Right cardiac atrium (tissue), 5 donors: Measurements from ENCODE around the gene TRIM6. TPM values are rescaled to one million over a fixed set of nuclear protein-coding genes. Genes with fewer than 3 reads are reported as not detected.
"Not testable (repeated sequence)": the region's sequence is repeated elsewhere in the genome, so short reads cannot be mapped to it uniquely, and the experiment has no call there.

Experiments
- ATAC-seq, 2 donors: fragments of 200-7000 bp; cut with Tn5 transposase; one replicate each; pipeline versions ENCODE4 v1.8.0 to v1.9.1; 2020; ENCODE audit warnings: moderate library complexity in 2 of 2, mild to moderate bottlenecking in 1 of 2
- DNase-seq, 3 donors: peaks; one replicate each; pipeline ENCODE4 v3.0.0-alpha.2; 2020
- H3K27ac ChIP-seq: one replicate; pipeline ENCODE4 v1.5.1; 2013; ENCODE audit warnings: mild to moderate bottlenecking, low read length, control low read depth, moderate library complexity
- H3K27me3 ChIP-seq: one replicate; pipeline ENCODE4 v1.6.1; 2013; ENCODE audit not compliant: control insufficient read depth, insufficient read depth
- H3K4me1 ChIP-seq: one replicate; pipeline ENCODE4 v1.6.1; 2013; ENCODE audit warnings: low read length; ENCODE audit not compliant: control insufficient read depth, insufficient read depth
- H3K4me3 ChIP-seq: one replicate; pipeline ENCODE4 v1.5.1; 2013; ENCODE audit warnings: low read length, control low read depth
- H3K9me3 ChIP-seq: one replicate; pipeline ENCODE4 v1.6.1; 2013; ENCODE audit warnings: low read length; ENCODE audit not compliant: control insufficient read depth
- WGBS: extraction: QIAGEN DNeasy Blood & Tissue Kit; methylation state at CpG from one replicate; pipeline ENCODE4 v1.1.7; 2013; 5-methylcytosine and 5-hydroxymethylcytosine counted together
- intact Hi-C, 4 donors: fragments of 100-400 bp; cut with DNase I; formaldehyde crosslinking; loops; one replicate each; pipeline versions ENCODE4 v1.11.0 to v1.14.0; 2022 to 2023
- polyA plus RNA-seq: library from polyadenylated mRNA; stranded (reverse); fragments of 200-250 nt; gene quantifications from one replicate; pipeline ENCODE4 v1.2.3, GENCODE V29; 2013
- total RNA-seq, 4 donors: library from RNA; stranded (reverse); fragmentation: NEBNext Ultra II Directional; extraction: Animal tissue kit (Norgen Biotek cat#: 25700); gene quantifications; one replicate each; pipeline ENCODE4 v1.2.1, GENCODE V29; 2021
- donor health status: healthy with polysubstance abuse.
- donor health status: DM: no; HTN: yes; CAD: no.
- donor health status: DM: no; HTN: no; CAD: no.
- donor health status: DM: no; HTN: yes; CAD: no; lungs with severe emphysema.
- donor health status: DM: yes; HTN: yes; CAD: no.

TRIM6 gene
- total and polyA plus RNA-seq, 5 donors = 0.81 to 2.4 (median 1.9) TPM

DNA sequence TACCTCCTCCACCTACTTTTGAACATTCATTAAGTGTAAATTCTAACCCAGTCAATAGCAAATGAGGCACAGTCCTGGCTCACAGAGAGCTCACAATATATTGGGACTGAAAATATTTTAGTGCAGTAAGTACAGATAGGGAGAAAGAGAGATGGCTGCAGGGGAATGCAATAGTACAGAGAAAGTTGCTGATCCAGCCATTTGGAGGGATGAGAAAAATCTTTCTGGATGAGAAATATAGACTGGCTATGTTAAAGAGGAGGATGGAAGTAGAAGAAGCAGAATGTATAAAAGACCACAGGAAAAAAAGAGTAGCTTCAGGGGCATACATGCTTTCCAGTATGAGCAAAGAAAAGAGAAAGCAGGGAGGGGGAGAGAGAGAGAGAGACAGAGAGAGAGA is 19.3 kb upstream of the TRIM6 start:
- Histone ChIP-seq H3K4me3 (no peak overlapping the region), H3K27me3 (no peaks in the 10 kb centered on the region), H3K4me1 (no peaks in the 10 kb centered on the region), H3K9me3 (no peaks in the 10 kb centered on the region), H3K27ac (no peak overlapping the region)
- intact Hi-C loops = no loop called here
- DNase-seq (no peak), ATAC-seq (no peak)

DNA sequence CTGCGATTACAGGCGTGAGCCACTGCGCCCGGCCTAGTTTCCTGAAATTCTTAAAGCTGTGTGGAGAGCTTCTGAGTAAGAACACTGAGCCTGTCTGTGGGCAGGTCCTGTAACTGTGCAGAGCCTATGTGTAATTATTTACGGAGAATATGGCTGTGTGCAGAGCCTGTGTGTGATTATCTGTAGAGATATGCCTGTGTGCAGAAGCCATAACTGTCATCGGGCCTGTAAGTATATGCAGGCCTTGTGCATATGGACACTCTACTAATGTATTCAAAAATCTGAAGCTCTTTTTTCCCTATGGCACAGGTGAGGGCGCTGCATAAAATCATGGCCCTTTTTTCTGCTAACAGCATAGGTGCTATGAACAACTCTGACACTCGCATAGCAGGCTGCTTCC is 15.9 kb upstream of the TRIM6 start, which contains the start of gene OR52B6:
Gene OR52B6 (plus strand): TSS at position 301 of the 400 bp plus-strand sequence. CDS start 0 bp downstream, at position 301.
- Histone ChIP-seq H3K27me3 (no peaks in the 10 kb centered on the region), H3K4me1 (no peaks in the 10 kb centered on the region), H3K4me3 (no peak within 1 kb of the TSS), H3K9me3 (no peaks in the 10 kb centered on the region), H3K27ac (no peak within 1 kb of the TSS)
- ATAC-seq = no peak
- WGBS = 93% methylated on average over 8 of the region's 8 CpGs
- intact Hi-C loops = no loop called here
- DNase-seq = no peak

DNA sequence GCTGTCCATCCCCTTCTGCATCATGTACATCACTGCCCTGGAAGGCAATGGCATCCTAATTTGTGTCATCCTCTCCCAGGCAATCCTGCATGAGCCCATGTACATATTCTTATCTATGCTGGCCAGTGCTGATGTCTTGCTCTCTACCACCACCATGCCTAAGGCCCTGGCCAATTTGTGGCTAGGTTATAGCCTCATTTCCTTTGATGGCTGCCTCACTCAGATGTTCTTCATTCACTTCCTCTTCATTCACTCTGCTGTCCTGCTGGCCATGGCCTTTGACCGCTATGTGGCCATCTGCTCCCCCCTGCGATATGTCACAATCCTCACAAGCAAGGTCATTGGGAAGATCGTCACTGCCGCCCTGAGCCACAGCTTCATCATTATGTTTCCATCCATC is 15.4 kb upstream of the TRIM6 start:
- Histone ChIP-seq H3K27ac (no peak overlapping the region), H3K9me3 (no peaks in the 10 kb centered on the region), H3K27me3 (no peaks in the 10 kb centered on the region), H3K4me3 (no peak overlapping the region), H3K4me1 (no peaks in the 10 kb centered on the region)
- WGBS = 87% methylated on average over 4 of the region's 4 CpGs
- no peak for ATAC-seq
- no peak for DNase-seq
- intact Hi-C loops = no loop called here

DNA sequence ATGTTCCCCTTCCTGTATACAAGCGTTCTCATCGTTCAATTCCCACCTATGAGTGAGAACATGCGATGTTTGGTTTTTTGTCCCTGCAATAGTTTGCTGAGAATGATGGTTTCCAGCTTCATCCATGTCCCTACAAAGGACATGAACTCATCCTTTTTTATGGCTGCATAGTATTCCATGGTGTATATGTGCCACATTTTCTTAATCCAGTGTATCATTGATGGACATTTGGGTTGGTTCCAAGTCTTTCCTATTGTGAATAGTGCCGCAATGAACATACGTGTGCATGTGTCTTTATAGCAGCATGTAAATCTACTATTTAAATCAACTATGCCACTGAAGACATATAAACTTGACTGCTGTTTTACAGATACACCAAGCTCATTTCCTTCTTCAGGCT is 12.0 kb upstream of the TRIM6 start:
- WGBS = 89% methylated on average over 5 of the region's 5 CpGs
- H3K9me3 ChIP-seq, H3K27me3 ChIP-seq, H3K27ac ChIP-seq, H3K4me3 ChIP-seq, DNase-seq, intact Hi-C loops, ATAC-seq, H3K4me1 ChIP-seq: not testable (repeated sequence)

DNA sequence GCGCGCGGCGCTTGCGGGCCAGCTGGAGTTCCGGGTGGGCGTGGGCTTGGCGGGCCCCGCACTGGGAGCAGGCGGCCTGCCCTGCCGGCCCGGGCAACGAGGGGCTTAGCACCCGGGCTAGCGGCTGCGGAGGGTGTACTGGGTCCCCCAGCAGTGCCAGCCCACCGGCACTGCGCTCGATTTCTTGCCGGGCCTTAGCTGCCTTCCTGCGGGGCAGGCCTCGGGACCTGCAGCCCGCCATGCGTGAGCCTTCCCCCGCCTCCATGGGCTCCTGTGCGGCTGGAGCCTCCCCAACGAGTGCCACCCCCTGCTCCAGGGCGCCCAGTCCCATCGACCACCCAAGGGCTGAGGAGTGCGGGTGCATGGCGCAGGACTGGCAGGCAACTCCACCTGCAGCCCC is 6.5 kb upstream of the TRIM6 start:
- intact Hi-C loops = not testable (repeated sequence)

DNA sequence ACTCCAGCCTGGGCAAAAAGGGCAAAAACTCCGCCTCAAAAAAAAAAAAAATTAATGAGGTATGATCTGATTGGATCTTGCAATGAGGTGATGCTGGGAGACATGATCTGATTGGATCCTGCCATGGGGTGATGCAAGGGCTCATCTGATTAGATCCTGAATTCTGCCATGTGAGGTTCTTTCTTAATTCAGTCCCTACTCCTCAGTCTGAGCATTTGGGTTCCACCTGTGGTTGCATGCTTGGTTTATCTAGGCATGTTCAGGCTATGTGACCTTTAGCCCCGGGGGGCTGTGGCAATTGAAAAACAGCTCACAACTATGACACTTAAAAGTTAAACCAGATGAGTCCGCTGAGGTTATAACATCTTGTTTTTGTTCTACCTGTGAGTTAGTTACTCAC is 4.8 kb upstream of the TRIM6 start:
- Histone ChIP-seq H3K4me1 (no peaks in the 10 kb centered on the region), H3K4me3 (no peak overlapping the region), H3K27ac (no peak overlapping the region), H3K27me3 (no peaks in the 10 kb centered on the region), H3K9me3 (no peaks in the 10 kb centered on the region)
- WGBS = 60% methylated on average over 3 of the region's 3 CpGs
- ATAC-seq (no peak), DNase-seq (no peak)
- intact Hi-C loops = no loop called here

More for the DNA sequence above, 6.5 kb upstream of the TRIM6 start:
- H3K4me1 ChIP-seq, H3K27me3 ChIP-seq, H3K4me3 ChIP-seq, H3K9me3 ChIP-seq, H3K27ac ChIP-seq, ATAC-seq: not testable (repeated sequence)
- 97% methylated on average over 31 of the region's 31 CpGs for WGBS
- peak in 1 of 3 donors; percentile 43 for DNase-seq

DNA sequence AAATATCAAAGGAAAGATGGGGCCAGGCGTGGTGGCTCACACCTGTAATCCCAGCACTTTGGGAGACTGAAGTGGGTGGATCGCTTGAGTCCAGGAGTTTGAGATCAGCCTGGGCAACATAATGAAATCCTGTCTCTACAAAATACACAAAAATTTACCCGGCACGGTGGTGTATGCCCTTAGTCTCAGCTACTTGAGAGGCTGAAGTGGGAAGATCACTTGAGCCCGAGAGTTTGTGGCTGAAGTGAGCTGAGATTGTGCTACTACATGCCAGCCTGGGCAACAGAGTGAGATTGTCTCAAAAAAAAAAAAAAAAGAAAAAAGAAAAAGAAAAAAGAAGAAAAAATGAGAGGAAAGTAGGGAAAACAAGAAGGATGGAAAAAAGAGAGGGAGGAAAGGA is 3.8 kb upstream of the TRIM6 start:
- Histone ChIP-seq H3K9me3 (no peaks in the 10 kb centered on the region), H3K4me3 (no peak overlapping the region), H3K27ac (no peak overlapping the region), H3K27me3 (no peaks in the 10 kb centered on the region), H3K4me1 (no peaks in the 10 kb centered on the region)
- no peak for ATAC-seq
- WGBS = 83% methylated on average over 5 of the region's 5 CpGs
- intact Hi-C loops = no loop called here
- no peak for DNase-seq

DNA sequence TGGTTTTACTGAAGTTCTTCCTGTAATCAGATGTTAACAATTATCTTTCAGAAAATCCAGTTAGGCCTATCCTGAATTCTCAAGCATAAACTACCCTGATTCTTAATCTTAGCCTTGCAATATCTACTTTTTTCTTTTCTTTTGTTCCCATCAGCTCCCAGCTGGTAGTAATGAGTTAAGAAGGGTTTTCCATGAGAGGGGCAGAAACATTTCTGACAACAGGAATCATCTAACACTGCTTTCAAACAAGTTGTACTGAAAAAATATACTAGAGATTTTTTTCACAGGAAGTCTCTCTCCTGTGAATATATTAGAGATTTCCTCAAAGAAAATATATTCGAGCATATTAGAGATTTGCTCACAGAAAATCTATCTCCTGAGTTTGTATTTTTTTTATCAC is 3.3 kb upstream of the TRIM6 start:
- Histone ChIP-seq H3K9me3 (no peaks in the 10 kb centered on the region), H3K27ac (no peak overlapping the region), H3K4me1 (no peaks in the 10 kb centered on the region), H3K27me3 (no peaks in the 10 kb centered on the region), H3K4me3 (no peak overlapping the region)
- 45% methylated on average over 1 of the region's 1 CpG for WGBS
- ATAC-seq = no peak
- DNase-seq = no peak
- intact Hi-C loops = no loop called here

DNA sequence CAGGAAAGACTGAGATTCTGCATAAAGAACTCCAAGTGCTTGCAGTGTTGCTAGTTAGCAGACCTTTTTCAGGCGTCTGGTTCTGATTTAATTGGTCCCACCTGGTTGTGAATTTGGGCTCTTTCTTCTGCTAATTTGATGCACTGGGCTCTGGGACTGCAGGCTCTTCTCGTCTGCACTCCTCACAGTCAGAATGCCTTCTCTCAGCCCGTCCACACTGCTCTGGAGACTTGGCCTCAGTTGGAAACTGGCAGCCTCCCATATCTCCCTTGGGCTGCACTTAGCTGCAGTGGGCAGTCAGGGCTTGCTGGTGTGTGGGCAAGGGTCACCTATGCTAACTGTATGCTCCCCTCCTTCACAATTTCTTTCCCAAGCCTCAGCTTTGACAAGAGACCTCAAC is 1.5 kb downstream of the TRIM6 start:
- H3K4me3 ChIP-seq = no peak overlapping the region
- ATAC-seq (no peak), DNase-seq (peak in 1 of 3 donors; percentile 51)
- WGBS = 45% methylated on average over 3 of the region's 3 CpGs
- H3K27me3 ChIP-seq = no peaks in the 10 kb centered on the region
- no peak overlapping the region for H3K27ac ChIP-seq
- no peaks in the 10 kb centered on the region for H3K4me1 ChIP-seq
- H3K9me3 ChIP-seq = no peaks in the 10 kb centered on the region
- intact Hi-C loops = no loop called here

DNA sequence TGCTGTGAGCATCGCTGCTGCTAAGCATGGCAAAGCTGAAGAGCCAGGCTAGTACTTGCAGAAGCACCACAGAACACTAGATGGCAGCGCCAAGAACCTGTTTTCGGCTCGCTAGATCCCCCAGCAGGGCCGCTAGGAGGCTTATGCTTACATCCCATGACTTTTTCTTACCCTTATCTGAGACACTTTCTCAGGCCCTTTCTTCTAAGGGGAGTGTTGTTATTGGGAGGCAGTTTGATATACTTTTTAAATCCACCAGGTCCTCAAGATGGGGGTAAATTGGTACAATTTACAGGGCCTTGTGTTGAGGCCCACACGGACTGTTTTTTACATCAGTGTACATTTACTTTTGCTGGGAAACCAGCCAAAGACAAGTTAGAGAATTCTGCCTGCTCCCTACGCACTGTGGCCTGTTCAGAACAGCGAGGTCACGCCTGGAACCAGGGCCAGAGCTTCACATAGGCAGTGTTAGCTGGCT is 4.0 kb downstream of the TRIM6 start:
- no peaks in the 10 kb centered on the region for H3K9me3 ChIP-seq
- no peak overlapping the region for H3K4me3 ChIP-seq
- H3K27me3 ChIP-seq = no peaks in the 10 kb centered on the region
- peak; percentile 89 to 92 for ATAC-seq
- no peaks in the 10 kb centered on the region for H3K4me1 ChIP-seq
- no peak overlapping the region for H3K27ac ChIP-seq
- intact Hi-C loops = loop anchor here in 1 of 4 donors (10.0 kb wide), 1 partner anchor 204 kb away; the partner anchor contains the start of gene OR52N2
- 36% methylated on average over 9 of the region's 9 CpGs for WGBS
- peak; percentile 72 to 89 (median 83) for DNase-seq

DNA sequence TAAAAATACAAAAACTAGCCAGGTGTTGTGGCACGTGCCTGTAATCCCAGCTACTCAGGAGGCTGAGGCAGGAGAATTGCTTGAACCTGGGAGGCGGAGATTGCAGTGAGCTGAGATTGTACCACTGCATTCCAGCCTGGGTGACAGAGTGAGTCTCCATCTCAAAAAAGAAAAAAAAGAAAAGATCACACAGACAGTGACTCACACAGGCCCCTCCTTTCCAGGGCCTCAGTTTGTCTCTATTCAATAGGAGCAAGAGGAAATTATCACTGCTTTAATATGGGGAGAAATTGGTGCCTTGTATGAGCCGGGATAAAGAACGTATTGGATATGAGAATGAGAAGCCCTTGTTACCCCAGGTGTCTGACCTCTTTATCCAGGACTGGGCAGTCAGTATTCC is 6.4 kb downstream of the TRIM6 start:
- DNase-seq, H3K4me3 ChIP-seq, H3K9me3 ChIP-seq, H3K27ac ChIP-seq, H3K4me1 ChIP-seq, H3K27me3 ChIP-seq, ATAC-seq: not testable (repeated sequence)
- intact Hi-C loops = loop anchor here in 1 of 4 donors (10.0 kb wide), 1 partner anchor 202 kb away; the partner anchor contains the start of gene OR52N2
- 97% methylated on average over 4 of the region's 4 CpGs for WGBS

DNA sequence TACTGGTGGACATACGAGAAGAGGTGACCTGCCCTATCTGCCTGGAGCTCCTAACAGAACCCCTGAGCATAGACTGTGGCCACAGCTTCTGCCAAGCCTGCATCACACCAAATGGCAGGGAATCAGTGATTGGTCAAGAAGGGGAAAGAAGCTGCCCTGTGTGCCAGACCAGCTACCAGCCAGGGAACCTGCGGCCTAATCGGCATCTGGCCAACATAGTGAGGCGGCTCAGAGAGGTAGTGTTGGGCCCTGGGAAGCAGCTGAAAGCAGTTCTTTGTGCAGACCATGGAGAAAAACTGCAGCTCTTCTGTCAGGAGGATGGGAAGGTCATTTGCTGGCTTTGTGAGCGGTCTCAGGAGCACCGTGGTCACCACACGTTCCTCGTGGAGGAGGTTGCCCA is 6.9 kb downstream of the TRIM6 start:
- DNase-seq (no peak), ATAC-seq (no peak)
- Histone ChIP-seq H3K4me3 (no peak overlapping the region), H3K9me3 (no peaks in the 10 kb centered on the region), H3K4me1 (no peaks in the 10 kb centered on the region), H3K27me3 (no peaks in the 10 kb centered on the region), H3K27ac (no peak overlapping the region)
- WGBS = 95% methylated on average over 8 of the region's 8 CpGs
- intact Hi-C loops = loop anchor here in 1 of 4 donors (10.0 kb wide), 1 partner anchor 201 kb away; the partner anchor contains the start of gene OR52N2
